HepG2 (cell line): ENCODE measurements around the gene FOXA1. TPM values are rescaled to one million over a fixed set of nuclear protein-coding genes. Genes with fewer than 3 reads are reported as not detected.
A peak's percentile ranks its signal among the peaks of the same experiment; 100 is the strongest.

Experiments used
- ATAC-seq: fragments of 200-7000 bp; cut with Tn5 transposase; 3 replicates; pipeline ENCODE4 v1.9.1; 2020; ENCODE audit warnings: mild to moderate bottlenecking, moderate library complexity
- BruUV-seq: library from RNA; stranded (reverse); fragments of 400-500 nt; replicated peaks from 2 replicates; lab custom pipeline; 2021; lab: Mats Ljungman, UMichigan
- CTCF ChIA-PET: fragments of 300-600 bp; formaldehyde crosslinking; extraction: SDS; loops from one replicate; lab custom pipeline; 2021; ENCODE audit warnings: low total read pairs, inconsistent platforms, low intra/inter-chr PET ratio; lab: Yijun Ruan, JAX
- POLR2A ChIA-PET: fragments of 350-600 bp; sonication (Branson Sonifier 250); formaldehyde crosslinking; loops from one replicate; lab custom pipeline; 2020; ENCODE audit warnings: antibody characterized with exemption, inconsistent platforms; lab: Yijun Ruan, JAX
- DNase-seq: peaks from one replicate; pipeline ENCODE4 v3.0.0-alpha.2; 2015; ENCODE audit warnings: low spot score
- FAIRE-seq: peaks from 3 replicates; lab custom pipeline; 2011; peaks lifted over from hg19 to GRCh38; lab: Jason Lieb, UNC
- H2AFZ ChIP-seq: one replicate; pipeline ENCODE4 v1.6.1; 2011; ENCODE audit warnings: low read length, inconsistent platforms
- H3K27ac ChIP-seq: fragments of 300-600 bp; 3 replicates; pipeline ENCODE4 v1.8.0; 2011; ENCODE audit warnings: mixed run types, mild to moderate bottlenecking, mixed read lengths, low read length, inconsistent platforms; ENCODE audit not compliant: insufficient read depth; ENCODE audit errors: extremely low read length
- H3K27me3 ChIP-seq, 2 experiments: fragments of 200-600 bp in 1 of 2; 2 replicates in 1 of 2; 3 replicates in 1 of 2; pipeline versions ENCODE4 v1.6.0 to v1.8.0; 2011; ENCODE audit warnings: low read length in 2 of 2, mild to moderate bottlenecking in 2 of 2, moderate library complexity in 2 of 2, inconsistent platforms in 1 of 2; ENCODE audit not compliant: insufficient read depth in 2 of 2, control insufficient read depth in 1 of 2
- H3K36me3 ChIP-seq, 2 experiments: fragments of 200-600 bp in 1 of 2; replicated peaks in 1 of 2; 2 replicates in 1 of 2; 3 replicates in 1 of 2; pipeline versions ENCODE4 v1.5.1 to v1.8.0; 2011; ENCODE audit warnings: low read length in 2 of 2, inconsistent platforms in 1 of 2; ENCODE audit not compliant: insufficient read depth in 2 of 2, control insufficient read depth in 1 of 2
- H3K4me1 ChIP-seq: 2 replicates; pipeline ENCODE4 v1.5.1; 2012; ENCODE audit warnings: low read length, inconsistent platforms; ENCODE audit not compliant: insufficient read depth
- H3K4me2 ChIP-seq: 2 replicates; pipeline ENCODE4 v1.6.0; 2011; ENCODE audit warnings: low read depth, low read length, inconsistent platforms
- H3K4me3 ChIP-seq, 3 experiments: fragments of 200-600 bp in 1 of 3; sonication (generic), shearing (Covaris generic) in 1 of 3; replicated peaks in 1 of 3; 2 replicates each; pipeline ENCODE4 v1.5.1; 2011 to 2016; ENCODE audit warnings: low read length in 3 of 3, inconsistent platforms in 2 of 3, low read depth in 2 of 3, mild to moderate bottlenecking in 2 of 3, control low read depth in 1 of 3, mixed read lengths in 1 of 3; ENCODE audit not compliant: insufficient read depth in 1 of 3
- H3K79me2 ChIP-seq: one replicate; pipeline ENCODE4 v1.6.1; 2011; ENCODE audit warnings: low read length, inconsistent platforms; ENCODE audit not compliant: insufficient read depth
- H3K9ac ChIP-seq: 2 replicates; pipeline ENCODE4 v1.6.0; 2011; ENCODE audit warnings: mild to moderate bottlenecking, low read depth, low read length, inconsistent platforms; ENCODE audit not compliant: insufficient read depth
- H3K9me3 ChIP-seq: 2 replicates; pipeline ENCODE4 v1.5.1; 2012; ENCODE audit warnings: mild to moderate bottlenecking, low read length
- H4K20me1 ChIP-seq: 2 replicates; pipeline ENCODE4 v1.6.0; 2011; ENCODE audit warnings: inconsistent platforms, mild to moderate bottlenecking, low read length, moderate library complexity; ENCODE audit not compliant: insufficient read depth
- ARNT ChIP-seq: fragments of 450-650 bp; IDR thresholded peaks from 2 replicates; pipeline ENCODE4 v1.6.1; 2017
- CBX1 ChIP-seq: IDR thresholded peaks from one replicate; pipeline ENCODE4 v1.6.1; 2016; ENCODE audit warnings: antibody characterized with exemption, low read depth
- CBX2 ChIP-seq, 2 experiments: fragments of 200-600 bp in 1 of 2; sonication (generic); formaldehyde crosslinking in 1 of 2; IDR thresholded peaks; 2 replicates each; pipeline versions ENCODE4 v1.7.0 to v1.8.1; 2018 to 2022; ENCODE audit warnings: low read depth in 2 of 2, low read length in 1 of 2, mild to moderate bottlenecking in 1 of 2, missing genetic modification reagents in 1 of 2
- GATAD1 ChIP-seq: IDR thresholded peaks from 2 replicates; pipeline ENCODE4 v1.6.1; 2016; ENCODE audit warnings: missing genetic modification reagents, missing compliant biosample characterization
- IRF2 ChIP-seq: IDR thresholded peaks from 2 replicates; pipeline ENCODE4 v1.6.1; 2018; ENCODE audit warnings: missing genetic modification reagents, missing compliant biosample characterization
- KLF15 ChIP-seq: sonication (generic); formaldehyde crosslinking; IDR thresholded peaks from 2 replicates; pipeline ENCODE4 v1.8.1; 2023; ENCODE audit warnings: borderline replicate concordance, mild to moderate bottlenecking, inconsistent platforms, missing genetic modification reagents, mixed read lengths
- RELA ChIP-seq: sonication (generic); formaldehyde crosslinking; IDR thresholded peaks from 2 replicates; pipeline ENCODE4 v1.4.0; 2020; ENCODE audit warnings: missing genetic modification reagents
- RFX1 ChIP-seq: fragments of 450-650 bp; IDR thresholded peaks from 2 replicates; pipeline ENCODE4 v1.6.1; 2017
- SRSF9 ChIP-seq: fragments of 200-400 bp; formaldehyde crosslinking; IDR thresholded peaks from 2 replicates; pipeline ENCODE4 v1.6.1; 2018; ENCODE audit warnings: borderline replicate concordance, mild to moderate bottlenecking, low read depth, low read length; ENCODE audit not compliant: insufficient read depth, poor library complexity, severe bottlenecking
- THYN1 ChIP-seq: sonication (generic); formaldehyde crosslinking; IDR thresholded peaks from 2 replicates; pipeline ENCODE4 v1.8.1; 2023; ENCODE audit warnings: low read depth, mild to moderate bottlenecking, moderate library complexity, missing genetic modification reagents, borderline replicate concordance
- U2AF1 ChIP-seq: fragments of 200-400 bp; formaldehyde crosslinking; optimal IDR thresholded peaks from 2 replicates; pipeline ENCODE3; 2017; ENCODE audit warnings: mild to moderate bottlenecking, low read depth, low read length
- ZC3H13 ChIP-seq: sonication (generic); formaldehyde crosslinking; IDR thresholded peaks from 2 replicates; pipeline ENCODE4 v1.8.1; 2023; ENCODE audit warnings: mild to moderate bottlenecking, missing genetic modification reagents, moderate library complexity
- ZNF317 ChIP-seq: sonication (generic); formaldehyde crosslinking; IDR thresholded peaks from 2 replicates; pipeline ENCODE4 v1.5.0; 2020; ENCODE audit warnings: mild to moderate bottlenecking, missing genetic modification reagents
- ZNF510 ChIP-seq: sonication (generic); formaldehyde crosslinking; IDR thresholded peaks from 2 replicates; pipeline ENCODE4 v1.4.0; 2020; ENCODE audit warnings: low read depth, mild to moderate bottlenecking, missing genetic modification reagents
- WGBS: methylation state at CpG from one replicate; pipeline ENCODE4 v1.1.6; 2017; ENCODE audit warnings: low lambda C conversion rate; 5-methylcytosine and 5-hydroxymethylcytosine counted together
- in situ Hi-C: cut with HindIII; loops from 2 replicates; pipeline ENCODE4 v1.10.0; 2017; ENCODE audit warnings: low pct_unique_long_range_greater_than_20kb; ENCODE audit not compliant: extremely low pct_ligation_motif_present
- intact Hi-C: fragments of 100-400 bp; cut with micrococcal nuclease; formaldehyde crosslinking; loops from one replicate; pipeline ENCODE4 v1.10.0; 2022; ENCODE audit not compliant: unreplicated experiment
- polyA plus RNA-seq, 8 experiments: library from polyadenylated mRNA; depleted of rRNA in 3 of 8; stranded (reverse) in 7 of 8; unstranded in 1 of 8; fragments of >200 nt; fragmentation: Illumina TruSeq in 4 of 8; extraction: Trizol in 4 of 8; gene quantifications; 2 replicates each; pipeline versions ENCODE4 v1.2.1 to v1.2.3, GENCODE V29; 2011 to 2016; ENCODE audit warnings: low read depth in 4 of 8, missing spikeins in 1 of 8, mixed read lengths in 1 of 8; ENCODE audit not compliant: insufficient read depth in 1 of 8
- total RNA-seq, 5 experiments: library from RNA; depleted of rRNA; stranded (reverse); fragments of >200 nt; fragmentation: Illumina TruSeq; extraction: Trizol; gene quantifications; 2 replicates each; pipeline ENCODE4 v1.2.3, GENCODE V29; 2016; ENCODE audit warnings: low read depth in 1 of 5
- TF ChIP-seq, protein P1 (sequence below): sonication (generic); formaldehyde crosslinking; IDR thresholded peaks from 2 replicates; pipeline ENCODE4 v1.5.0; 2020; ENCODE audit warnings: mild to moderate bottlenecking, missing genetic modification reagents, moderate library complexity
- TF ChIP-seq, protein P2 (sequence below): sonication (generic); formaldehyde crosslinking; IDR thresholded peaks from 2 replicates; pipeline ENCODE4 v1.4.0; 2020; ENCODE audit warnings: missing genetic modification reagents, borderline replicate concordance

Gene FOXA1
- total and polyA plus RNA-seq, 2 of the 13 experiments (the other 11 are each of a cell fraction or from before 2014, with no cell fraction given), result 43.4 to 58.6 TPM

DNA sequence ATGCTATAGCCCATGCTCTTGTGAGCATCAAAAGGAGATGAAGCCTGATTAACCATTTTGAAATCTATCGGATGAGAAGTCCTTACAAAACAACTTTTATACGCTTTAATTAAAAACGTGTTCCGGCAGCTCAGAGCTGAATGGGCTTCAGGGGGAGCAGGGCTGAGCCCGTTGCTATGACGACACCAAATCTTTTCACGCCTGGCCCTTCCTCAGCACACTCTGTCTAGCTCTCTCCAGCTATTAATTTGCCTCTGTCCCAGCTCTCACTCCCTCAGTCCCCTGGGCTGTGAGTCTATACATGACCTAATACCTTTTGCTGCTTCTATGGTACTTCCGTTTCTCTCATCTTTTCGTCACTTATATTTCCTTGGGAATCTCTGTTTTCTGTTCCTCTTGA lies 15.8 kb downstream of the FOXA1 start:
- TF ChIP-seq RFX1 (peak; percentile 65; the same call in 1 of the 2 replicates), CBX1 (no peak)
- WGBS, result 79% methylated on average over 9 of the region's 9 CpGs
- no peak overlapping the region for H3K4me2 ChIP-seq
- no peak overlapping the region for H3K9ac ChIP-seq
- H2AFZ ChIP-seq, result no peak overlapping the region
- H3K27ac ChIP-seq, result no peak overlapping the region
- H3K4me1 ChIP-seq, result 0 out of 2 replicates have a peak, but pooled peaks cover 7% of the 10 kb centered on the region
- POLR2A ChIA-PET, result no interaction called here
- H3K9me3 ChIP-seq, result no peaks in the 10 kb centered on the region
- CTCF ChIA-PET, result no interaction called here
- in situ Hi-C loops, result no loop called here
- BruUV-seq, result no TSS peak
- no peaks in the 10 kb centered on the region for H3K27me3 ChIP-seq
- H3K4me3 ChIP-seq, result no peak overlapping the region
- ATAC-seq (no peak), DNase-seq (no peak), FAIRE-seq (no peak)
- H3K36me3 ChIP-seq, result no peaks in the 10 kb centered on the region
- intact Hi-C loops, result no loop called here
- H4K20me1 ChIP-seq, result no peaks in the 10 kb centered on the region
- H3K79me2 ChIP-seq, result no peaks in the 10 kb centered on the region

DNA sequence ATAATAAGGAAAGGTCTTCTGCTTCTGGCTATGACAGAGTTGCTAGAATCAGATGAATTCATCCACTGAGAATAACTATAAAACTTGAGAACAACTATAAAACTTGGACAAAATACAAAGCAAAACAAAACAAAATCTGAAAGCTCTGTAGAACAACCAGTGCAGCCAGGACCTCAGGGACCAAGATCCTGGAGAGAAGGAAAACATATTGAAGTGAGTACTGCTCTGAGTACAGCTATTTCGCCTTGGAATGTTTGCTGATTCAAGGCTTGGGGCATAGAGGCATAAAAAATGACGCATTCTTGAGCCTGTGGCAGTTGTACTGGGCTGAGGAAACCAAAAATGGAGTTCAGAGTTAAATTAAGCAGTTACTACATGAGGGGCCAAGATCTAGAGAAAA lies 21.7 kb downstream of the FOXA1 start:
- no peaks in the 10 kb centered on the region for H3K36me3 ChIP-seq
- in situ Hi-C loops, result no loop called here
- POLR2A ChIA-PET, result interaction anchor here (1.2 kb wide), 1 partner anchor 26 kb away, joined by 3 read pairs; no protein-coding TSS in a partner anchor
- DNase-seq, result no peak
- H3K4me1 ChIP-seq, result peaks cover 8% of the 10 kb centered on the region
- no peak for FAIRE-seq
- H2AFZ ChIP-seq, result no peak overlapping the region
- H3K9ac ChIP-seq, result no peak overlapping the region
- intact Hi-C loops, result no loop called here
- no peak overlapping the region for H3K27ac ChIP-seq
- H3K4me3 ChIP-seq, result no peak overlapping the region
- H3K4me2 ChIP-seq, result no peak overlapping the region
- whole genome bisulfite sequencing, result 95% methylated on average over 2 of the region's 2 CpGs
- H3K27me3 ChIP-seq, result no peaks in the 10 kb centered on the region
- H4K20me1 ChIP-seq, result no peaks in the 10 kb centered on the region
- BruUV-seq, result TSS peak; percentile 20
- H3K9me3 ChIP-seq, result no peaks in the 10 kb centered on the region
- no peaks in the 10 kb centered on the region for H3K79me2 ChIP-seq
- no peak for ATAC-seq
- CTCF ChIA-PET, result no interaction called here
- no peak for TF ChIP-seq IRF2 (CRISPR knock-in tag)
- TF ChIP-seq, protein P1, sequence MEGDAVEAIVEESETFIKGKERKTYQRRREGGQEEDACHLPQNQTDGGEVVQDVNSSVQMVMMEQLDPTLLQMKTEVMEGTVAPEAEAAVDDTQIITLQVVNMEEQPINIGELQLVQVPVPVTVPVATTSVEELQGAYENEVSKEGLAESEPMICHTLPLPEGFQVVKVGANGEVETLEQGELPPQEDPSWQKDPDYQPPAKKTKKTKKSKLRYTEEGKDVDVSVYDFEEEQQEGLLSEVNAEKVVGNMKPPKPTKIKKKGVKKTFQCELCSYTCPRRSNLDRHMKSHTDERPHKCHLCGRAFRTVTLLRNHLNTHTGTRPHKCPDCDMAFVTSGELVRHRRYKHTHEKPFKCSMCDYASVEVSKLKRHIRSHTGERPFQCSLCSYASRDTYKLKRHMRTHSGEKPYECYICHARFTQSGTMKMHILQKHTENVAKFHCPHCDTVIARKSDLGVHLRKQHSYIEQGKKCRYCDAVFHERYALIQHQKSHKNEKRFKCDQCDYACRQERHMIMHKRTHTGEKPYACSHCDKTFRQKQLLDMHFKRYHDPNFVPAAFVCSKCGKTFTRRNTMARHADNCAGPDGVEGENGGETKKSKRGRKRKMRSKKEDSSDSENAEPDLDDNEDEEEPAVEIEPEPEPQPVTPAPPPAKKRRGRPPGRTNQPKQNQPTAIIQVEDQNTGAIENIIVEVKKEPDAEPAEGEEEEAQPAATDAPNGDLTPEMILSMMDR (CRISPR knock-in tag), result no peak
- TF ChIP-seq ZNF317 (CRISPR knock-in tag), result no peak
- TF ChIP-seq ARNT, result no peak
- TF ChIP-seq, protein P2, sequence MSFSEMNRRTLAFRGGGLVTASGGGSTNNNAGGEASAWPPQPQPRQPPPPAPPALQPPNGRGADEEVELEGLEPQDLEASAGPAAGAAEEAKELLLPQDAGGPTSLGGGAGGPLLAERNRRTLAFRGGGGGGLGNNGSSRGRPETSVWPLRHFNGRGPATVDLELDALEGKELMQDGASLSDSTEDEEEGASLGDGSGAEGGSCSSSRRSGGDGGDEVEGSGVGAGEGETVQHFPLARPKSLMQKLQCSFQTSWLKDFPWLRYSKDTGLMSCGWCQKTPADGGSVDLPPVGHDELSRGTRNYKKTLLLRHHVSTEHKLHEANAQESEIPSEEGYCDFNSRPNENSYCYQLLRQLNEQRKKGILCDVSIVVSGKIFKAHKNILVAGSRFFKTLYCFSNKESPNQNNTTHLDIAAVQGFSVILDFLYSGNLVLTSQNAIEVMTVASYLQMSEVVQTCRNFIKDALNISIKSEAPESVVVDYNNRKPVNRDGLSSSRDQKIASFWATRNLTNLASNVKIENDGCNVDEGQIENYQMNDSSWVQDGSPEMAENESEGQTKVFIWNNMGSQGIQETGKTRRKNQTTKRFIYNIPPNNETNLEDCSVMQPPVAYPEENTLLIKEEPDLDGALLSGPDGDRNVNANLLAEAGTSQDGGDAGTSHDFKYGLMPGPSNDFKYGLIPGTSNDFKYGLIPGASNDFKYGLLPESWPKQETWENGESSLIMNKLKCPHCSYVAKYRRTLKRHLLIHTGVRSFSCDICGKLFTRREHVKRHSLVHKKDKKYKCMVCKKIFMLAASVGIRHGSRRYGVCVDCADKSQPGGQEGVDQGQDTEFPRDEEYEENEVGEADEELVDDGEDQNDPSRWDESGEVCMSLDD (CRISPR knock-in tag), result no peak
- no peak for TF ChIP-seq RELA (CRISPR knock-in tag)
- no peak for TF ChIP-seq CBX2 (IDR thresholded peaks at IDR 0.05; ENCODE audit: low read depth, low read length)
- no peak for TF ChIP-seq CBX2 (CRISPR knock-in tag; IDR thresholded peaks at IDR 0.05; ENCODE audit: low read depth)
- no peak for TF ChIP-seq THYN1 (CRISPR knock-in tag)
- no peak for TF ChIP-seq GATAD1
- no peak for TF ChIP-seq SRSF9
- TF ChIP-seq KLF15 (CRISPR knock-in tag), result no peak
- no peak for TF ChIP-seq U2AF1
- no peak for TF ChIP-seq ZC3H13 (CRISPR knock-in tag)
- no peak for TF ChIP-seq ZNF510 (CRISPR knock-in tag)
